Upper lobe of left lung (tissue), 4 donors: Measurements from ENCODE around the gene PPM1F.

Experiments used
- EP300 ChIP-seq, 4 donors: sonication (generic); formaldehyde crosslinking; IDR thresholded peaks; one replicate each; pipeline ENCODE4 v1.5.1; 2017; ENCODE audit warnings: antibody characterized with exemption in 4 of 4, control low read depth in 2 of 4
- POLR2A ChIP-seq, 4 donors: fragments of 450-650 bp; IDR thresholded peaks; one replicate each; pipeline ENCODE4 v1.5.1; 2016 to 2017; ENCODE audit warnings: antibody characterized with exemption in 4 of 4, mild to moderate bottlenecking in 2 of 4
- POLR2AphosphoS5 ChIP-seq, 2 donors: sonication (generic); formaldehyde crosslinking; IDR thresholded peaks; one replicate each; pipeline ENCODE4 v1.5.1; 2017; ENCODE audit warnings: antibody characterized with exemption in 2 of 2
- TF ChIP-seq, protein P1 (sequence below), 6 experiments: fragments of 450-650 bp in 4 of 6; fragments of 200-600 bp in 2 of 6; sonication (generic) in 2 of 6; IDR thresholded peaks; one replicate each; pipeline ENCODE4 v1.5.1; 2016 to 2019; ENCODE audit warnings: antibody characterized with exemption in 6 of 6

DNA sequence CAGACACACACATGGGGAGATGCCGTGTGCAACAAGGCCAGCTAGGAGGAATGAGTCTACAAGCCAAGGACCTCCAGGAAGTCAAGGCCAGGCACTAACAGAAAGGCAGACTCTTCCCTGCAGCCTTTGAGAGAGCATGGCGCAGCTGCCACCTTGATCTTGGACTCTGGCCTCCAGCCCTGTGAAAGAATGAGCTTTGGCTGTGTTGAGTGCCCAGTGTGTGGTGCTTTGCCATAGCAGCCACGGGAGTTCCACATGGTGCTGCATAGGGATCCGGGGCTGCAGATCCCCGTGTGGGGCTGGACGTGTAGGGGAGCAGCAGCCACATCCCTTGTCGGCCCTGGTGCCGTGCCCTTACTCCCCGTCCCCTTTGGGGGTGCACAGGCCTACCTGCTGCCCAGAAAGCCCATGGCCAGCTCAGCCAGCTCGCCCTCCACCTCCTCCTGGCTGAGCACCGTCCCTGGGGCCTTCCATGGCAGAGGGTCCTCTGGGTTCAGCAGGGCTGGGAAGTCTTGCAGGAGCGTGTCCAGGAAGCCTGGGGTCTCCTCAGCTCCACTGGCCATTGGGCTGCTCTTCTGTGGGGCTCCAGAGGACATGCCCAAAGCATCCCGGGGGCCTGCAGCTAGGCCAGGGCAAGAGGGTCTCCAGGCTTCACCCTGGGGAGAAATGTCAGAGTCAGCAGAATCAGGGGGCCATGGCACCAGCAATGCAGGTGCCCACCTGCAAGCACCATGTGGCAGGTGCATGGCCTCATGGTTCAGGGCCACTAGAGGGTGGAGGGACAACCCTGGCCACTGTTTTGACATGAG lies 7.0 kb downstream of the PPM1F start:
- TF ChIP-seq, protein P1, sequence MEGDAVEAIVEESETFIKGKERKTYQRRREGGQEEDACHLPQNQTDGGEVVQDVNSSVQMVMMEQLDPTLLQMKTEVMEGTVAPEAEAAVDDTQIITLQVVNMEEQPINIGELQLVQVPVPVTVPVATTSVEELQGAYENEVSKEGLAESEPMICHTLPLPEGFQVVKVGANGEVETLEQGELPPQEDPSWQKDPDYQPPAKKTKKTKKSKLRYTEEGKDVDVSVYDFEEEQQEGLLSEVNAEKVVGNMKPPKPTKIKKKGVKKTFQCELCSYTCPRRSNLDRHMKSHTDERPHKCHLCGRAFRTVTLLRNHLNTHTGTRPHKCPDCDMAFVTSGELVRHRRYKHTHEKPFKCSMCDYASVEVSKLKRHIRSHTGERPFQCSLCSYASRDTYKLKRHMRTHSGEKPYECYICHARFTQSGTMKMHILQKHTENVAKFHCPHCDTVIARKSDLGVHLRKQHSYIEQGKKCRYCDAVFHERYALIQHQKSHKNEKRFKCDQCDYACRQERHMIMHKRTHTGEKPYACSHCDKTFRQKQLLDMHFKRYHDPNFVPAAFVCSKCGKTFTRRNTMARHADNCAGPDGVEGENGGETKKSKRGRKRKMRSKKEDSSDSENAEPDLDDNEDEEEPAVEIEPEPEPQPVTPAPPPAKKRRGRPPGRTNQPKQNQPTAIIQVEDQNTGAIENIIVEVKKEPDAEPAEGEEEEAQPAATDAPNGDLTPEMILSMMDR (IDR thresholded peaks at IDR 0.05): no peak
- no peak for TF ChIP-seq POLR2AphosphoS5 (IDR thresholded peaks at IDR 0.05)
- no peak for TF ChIP-seq POLR2A (IDR thresholded peaks at IDR 0.05)
- TF ChIP-seq EP300 (IDR thresholded peaks at IDR 0.05): no peak
